DMS153 (cell line): ENCODE data around the gene XPR1.
A peak's percentile ranks its signal among the peaks of the same experiment; 100 is the strongest.
"Not testable (repeated sequence)": the region's sequence is repeated elsewhere in the genome, so short reads cannot be mapped to it uniquely, and the experiment has no call there.

Source experiments
- DNase-seq: peaks from one replicate; lab custom pipeline; 2025; lab: John Stamatoyannopoulos, UW

Gene XPR1

GRCh38 chr1:180841415-180841814 is 209.6 kb downstream of the XPR1 start:
- no peak for DNase-seq

- DNase-seq, result peak; percentile 8
Measured at GRCh38 chr1:180842052-180842451, 210.2 kb downstream of the XPR1 start.

DNA sequence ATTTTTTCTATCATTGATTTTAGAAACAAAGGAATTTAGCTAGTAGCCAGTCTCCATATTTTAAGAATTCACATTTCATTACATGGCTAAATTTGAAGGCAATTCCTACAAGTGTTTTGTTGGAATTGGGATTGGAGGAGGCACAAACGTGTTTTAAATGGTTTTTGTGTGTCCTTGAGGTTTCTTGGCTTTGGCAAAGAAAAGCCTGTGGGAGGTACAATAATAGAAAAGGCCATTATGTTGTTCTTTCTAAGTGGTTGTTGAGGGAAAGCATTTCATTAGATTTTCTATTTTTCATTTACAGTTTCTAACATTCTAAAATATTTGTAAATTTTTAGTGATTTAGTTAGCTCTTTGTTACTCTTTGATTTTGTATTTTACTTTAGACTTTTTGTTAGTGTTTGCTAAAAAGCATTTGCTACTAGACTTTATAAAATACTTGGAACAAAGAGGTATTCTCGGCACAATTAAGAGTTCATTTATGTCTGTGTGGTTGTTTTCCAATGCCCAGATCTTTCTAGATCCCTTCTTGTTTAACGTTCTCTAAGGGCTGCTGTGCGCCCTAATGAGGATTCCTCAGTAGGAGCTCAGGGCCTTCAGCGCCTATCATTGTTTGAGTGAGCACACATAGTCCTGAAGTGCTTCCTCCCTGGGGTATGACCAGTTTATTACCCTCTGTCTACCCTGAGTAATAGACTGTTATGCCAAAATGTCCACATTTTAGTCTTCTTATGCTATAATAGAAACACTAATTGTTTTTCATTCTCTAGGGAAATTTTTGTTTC is 210.9 kb downstream of the XPR1 start:
- peak; percentile 52 for DNase-seq

- no peak for DNase-seq
Measured at GRCh38 chr1:180845352-180845751, 213.5 kb downstream of the XPR1 start.

GRCh38 chr1:180848191-180848590 is 216.4 kb downstream of the XPR1 start:
- DNase-seq, result no peak

GRCh38 chr1:180849031-180849775 is 217.4 kb downstream of the XPR1 start:
- no peak for DNase-seq

- no peak for DNase-seq
Measured at GRCh38 chr1:180851995-180852887, 220.4 kb downstream of the XPR1 start.

- DNase-seq, result no peak
Measured at GRCh38 chr1:180854001-180854400, 222.2 kb downstream of the XPR1 start.

DNA sequence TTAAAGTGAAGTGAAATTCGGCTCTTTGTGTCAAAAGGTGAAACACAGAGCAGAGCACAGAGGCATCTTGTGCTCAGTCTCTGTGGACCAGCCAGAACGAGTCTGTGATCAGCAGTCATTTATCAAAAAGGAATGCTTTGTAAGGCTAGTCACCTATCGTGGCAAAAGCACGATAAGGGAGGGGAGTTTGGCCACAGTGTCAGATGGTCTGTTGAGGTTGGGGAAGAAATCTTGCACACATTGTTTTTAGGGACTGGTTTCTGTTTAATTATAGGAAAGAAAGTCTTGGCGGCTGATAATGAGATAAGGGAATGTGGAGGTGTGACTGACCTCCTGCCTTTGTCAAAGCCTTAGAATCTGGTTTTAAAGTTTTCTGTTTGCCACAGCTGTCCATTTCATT is 222.6 kb downstream of the XPR1 start:
- DNase-seq, result no peak

- not testable (repeated sequence) for DNase-seq
Measured at GRCh38 chr1:180857947-180858725, 226.3 kb downstream of the XPR1 start.

DNA sequence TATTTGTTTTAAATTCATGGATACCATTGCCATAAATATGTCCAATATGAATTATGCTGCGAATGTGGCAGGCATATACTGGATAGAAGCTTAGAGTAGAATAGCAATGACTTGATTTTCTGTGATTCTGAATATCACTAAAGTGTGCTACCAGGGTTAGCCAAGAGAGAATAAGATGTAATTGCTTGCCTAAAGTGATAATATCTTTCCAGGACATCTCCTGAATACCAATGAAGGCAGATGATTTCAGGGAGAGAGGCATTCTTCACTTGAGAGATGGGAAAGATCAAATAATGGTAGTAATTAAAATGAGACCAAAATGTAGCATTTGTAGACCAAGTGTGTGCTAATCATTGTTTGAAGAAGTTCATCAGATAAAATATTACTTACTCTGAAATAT is 227.5 kb downstream of the XPR1 start:
- DNase-seq, result no peak

DNA sequence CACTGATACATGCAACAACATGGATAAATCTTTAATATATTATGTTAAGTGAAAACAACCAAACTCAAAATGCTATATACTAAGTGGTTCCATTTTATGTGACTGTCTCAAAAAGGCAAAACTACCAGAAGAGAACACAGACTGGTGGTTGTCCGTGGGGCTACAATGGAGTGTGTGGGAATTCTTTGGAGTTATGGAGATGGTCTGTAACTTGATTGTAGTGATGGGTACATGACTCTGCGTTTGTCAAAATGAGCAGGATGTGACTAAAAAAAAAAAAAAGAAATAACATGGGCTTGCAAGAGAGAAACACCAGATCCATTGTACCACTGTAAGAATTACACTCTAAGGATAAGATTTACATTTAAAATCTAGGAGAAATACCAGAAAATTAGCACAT is 228.7 kb downstream of the XPR1 start:
- no peak for DNase-seq

GRCh38 chr1:180862305-180862704 is 230.5 kb downstream of the XPR1 start:
- no peak for DNase-seq

- peak; percentile 50 for DNase-seq
Measured at GRCh38 chr1:180863158-180863775, 231.4 kb downstream of the XPR1 start.

DNA sequence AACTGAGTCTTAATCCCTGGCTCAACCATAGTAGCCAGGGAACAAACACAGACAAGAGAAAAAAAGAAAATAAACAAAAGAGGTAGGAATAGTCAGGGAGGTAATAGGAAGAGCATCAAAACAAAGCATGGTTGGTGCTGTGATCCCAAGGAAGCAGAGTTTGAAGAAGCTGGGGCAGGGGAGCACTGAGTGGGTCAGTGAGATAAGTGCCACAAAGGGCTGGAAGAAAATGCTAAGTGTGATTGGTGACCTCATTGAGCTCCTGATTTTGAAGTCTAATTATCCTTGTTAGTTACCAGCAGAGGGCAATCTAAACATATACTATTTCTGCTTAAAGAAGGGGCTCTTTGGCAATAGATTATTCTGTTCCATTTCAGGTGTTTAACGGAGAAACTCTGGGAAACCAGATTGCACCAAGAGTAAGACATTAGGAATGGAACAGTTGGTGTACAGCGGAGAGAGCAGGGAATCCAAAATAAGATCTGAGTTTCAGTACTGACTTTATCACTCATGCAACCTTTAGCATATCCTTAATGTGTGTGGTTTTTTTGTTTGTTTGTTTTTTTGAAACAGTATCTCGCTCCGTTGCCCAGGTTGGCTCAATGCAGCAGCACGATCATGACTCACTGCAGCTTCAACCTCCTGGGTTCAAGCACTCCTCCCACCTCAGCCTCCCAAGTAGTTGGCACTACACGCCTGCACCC is 250.1 kb downstream of the XPR1 start:
- DNase-seq, result peak; percentile 65

DNA sequence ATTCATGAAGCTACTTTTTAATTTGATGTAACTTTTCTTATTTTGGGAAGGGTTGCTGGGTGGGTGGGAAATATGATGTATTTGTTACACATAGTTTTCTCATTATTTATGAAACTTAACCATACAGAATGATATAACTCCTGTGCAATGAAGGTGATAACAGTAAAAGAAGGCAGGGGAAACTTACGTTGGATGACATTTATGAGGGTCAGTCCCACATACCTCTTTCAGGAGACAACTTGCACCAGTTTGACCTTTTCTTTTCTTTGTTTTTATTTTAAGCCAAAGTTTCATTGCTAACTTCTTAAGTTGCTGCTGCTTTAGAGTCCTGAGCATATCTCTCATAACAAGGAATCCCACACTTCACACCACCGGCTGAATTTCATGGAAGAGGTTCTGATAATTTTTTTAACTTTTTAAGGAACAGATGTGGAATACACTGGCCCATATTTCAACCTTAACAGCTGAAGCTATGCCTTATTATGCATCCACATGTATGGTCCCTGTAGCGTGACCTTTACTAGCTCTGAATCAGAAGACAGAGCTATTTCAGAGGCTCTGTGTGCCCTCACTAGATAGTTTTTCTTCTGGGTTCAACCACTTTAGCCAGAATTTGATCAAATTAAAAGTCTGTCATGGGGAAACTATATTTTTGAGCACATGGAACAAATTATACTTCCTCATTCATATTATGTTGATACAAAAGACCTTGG is 252.9 kb downstream of the XPR1 start:
- no peak for DNase-seq

- DNase-seq, result no peak
Measured at GRCh38 chr1:180886338-180886737, 254.5 kb downstream of the XPR1 start.

GRCh38 chr1:180887841-180888240 is 256.0 kb downstream of the XPR1 start:
- DNase-seq, result no peak

DNA sequence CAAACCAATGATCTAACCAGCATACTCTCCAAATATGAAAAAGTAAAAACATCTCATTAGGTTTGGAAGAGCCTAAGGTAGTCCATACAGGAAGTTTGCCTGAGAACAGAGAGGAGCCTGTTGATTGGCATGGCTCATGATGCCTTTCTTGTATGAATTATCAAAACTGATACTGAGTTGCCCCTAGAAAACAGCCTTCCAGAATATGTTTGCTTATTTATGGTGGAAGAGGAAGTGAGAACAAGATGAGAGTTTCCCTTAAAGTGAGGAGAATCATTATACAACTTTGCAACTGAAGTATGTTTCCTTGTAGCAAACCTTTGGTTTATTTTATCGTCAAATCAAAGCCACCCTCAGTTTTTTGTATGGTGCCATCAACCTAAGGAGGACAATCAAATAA is 257.0 kb downstream of the XPR1 start:
- no peak for DNase-seq

DNA sequence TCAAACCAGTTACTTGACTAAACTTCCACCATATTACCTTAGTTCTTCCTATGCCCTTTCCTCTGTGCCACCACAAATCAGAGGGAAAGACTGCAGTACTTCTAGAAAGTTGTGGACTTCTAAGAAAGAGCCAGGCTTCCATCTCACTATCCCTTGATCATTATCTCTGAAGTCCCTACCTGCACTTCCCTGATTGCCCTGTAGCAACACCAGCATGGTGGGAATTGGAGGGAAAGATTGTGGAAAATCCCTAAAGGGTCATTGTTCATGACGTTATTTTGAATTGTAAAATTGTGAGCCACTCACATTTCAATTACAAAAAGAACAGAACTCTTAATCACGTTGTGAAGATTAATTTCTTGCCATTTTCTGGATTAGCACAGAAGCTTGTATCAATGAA is 257.5 kb downstream of the XPR1 start:
- DNase-seq, result no peak
